Measurements from ENCODE around the gene LTO1.

The LTO1 gene

DNA sequence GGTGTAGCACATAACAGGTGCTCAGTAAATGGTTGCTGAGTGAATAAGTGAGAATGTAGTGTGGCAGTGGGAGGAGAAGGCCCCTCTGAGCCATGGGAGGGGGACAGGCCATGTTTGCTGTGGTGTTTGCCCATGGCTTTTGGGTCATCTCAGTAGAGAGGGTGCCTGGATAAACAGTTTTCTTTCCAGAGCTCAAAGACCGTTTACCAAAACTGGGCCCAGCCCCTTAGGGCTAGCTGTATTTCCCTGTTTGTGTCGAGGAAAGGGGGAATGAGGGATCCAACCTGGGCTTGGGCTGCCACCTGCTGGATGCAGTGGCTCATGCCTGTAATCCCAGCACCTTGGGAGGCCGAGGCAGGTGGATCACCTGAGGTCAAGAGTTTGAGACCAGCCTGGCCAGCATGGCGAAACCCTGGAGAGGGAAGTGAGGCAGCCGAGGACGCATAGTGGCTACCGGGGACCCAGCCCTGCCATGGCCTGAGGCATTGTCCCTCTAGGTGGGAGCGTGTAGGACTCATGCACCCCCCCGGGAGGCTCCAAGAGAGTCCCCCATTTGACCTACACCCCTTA lies 8.7 kb upstream of the LTO1 start:
- H3K36me3 ChIP-seq (ENCODE audit: insufficient read depth, low read length): no peaks in the 10 kb centered on the region

DNA sequence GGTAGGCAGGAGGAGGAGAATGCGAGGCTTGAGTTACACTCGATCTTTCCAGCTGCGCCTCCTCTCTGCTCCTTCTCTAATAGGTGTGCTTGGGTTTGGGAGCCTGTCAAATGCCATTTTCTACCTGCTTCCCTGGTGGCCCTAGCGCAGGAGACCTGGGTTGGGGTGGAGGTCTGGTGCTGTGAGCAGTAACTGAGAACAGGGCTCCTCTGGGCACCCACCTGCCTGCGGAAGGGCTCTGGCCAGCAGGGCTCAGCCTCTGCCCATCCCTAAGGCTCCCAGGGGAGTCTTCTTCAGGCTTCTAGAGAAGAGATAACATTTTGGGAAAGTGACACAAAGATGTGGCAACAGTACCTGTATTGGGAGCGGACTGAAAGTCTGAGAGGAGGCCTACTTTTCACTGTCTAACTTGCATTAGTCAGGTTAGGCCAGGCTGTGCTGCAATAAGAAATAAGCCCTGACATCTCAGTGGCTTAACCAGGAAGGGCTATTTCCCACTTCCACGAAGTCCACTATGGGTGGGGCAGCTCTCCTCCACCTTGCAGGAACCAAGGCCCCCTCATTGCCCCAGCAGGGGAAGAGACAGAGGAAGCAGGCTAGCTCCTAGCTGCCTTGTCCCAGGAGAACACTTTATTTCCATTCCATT lies 7.7 kb upstream of the LTO1 start:
- no peak overlapping the region for H2AFZ ChIP-seq (ENCODE audit: low read length)
- H3K9me2 ChIP-seq (replicated peaks; ENCODE audit: low read depth, low read length): no peaks in the 10 kb centered on the region
- no peak overlapping the region for H3K4me2 ChIP-seq (ENCODE audit: low read depth, low read length, poor library complexity, severe bottlenecking)
- TF ChIP-seq, protein P1, sequence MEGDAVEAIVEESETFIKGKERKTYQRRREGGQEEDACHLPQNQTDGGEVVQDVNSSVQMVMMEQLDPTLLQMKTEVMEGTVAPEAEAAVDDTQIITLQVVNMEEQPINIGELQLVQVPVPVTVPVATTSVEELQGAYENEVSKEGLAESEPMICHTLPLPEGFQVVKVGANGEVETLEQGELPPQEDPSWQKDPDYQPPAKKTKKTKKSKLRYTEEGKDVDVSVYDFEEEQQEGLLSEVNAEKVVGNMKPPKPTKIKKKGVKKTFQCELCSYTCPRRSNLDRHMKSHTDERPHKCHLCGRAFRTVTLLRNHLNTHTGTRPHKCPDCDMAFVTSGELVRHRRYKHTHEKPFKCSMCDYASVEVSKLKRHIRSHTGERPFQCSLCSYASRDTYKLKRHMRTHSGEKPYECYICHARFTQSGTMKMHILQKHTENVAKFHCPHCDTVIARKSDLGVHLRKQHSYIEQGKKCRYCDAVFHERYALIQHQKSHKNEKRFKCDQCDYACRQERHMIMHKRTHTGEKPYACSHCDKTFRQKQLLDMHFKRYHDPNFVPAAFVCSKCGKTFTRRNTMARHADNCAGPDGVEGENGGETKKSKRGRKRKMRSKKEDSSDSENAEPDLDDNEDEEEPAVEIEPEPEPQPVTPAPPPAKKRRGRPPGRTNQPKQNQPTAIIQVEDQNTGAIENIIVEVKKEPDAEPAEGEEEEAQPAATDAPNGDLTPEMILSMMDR (conservative IDR thresholded peaks at IDR 0.05; ENCODE audit: low read length): no peak
- TF ChIP-seq EZH2phosphoT487 (IDR thresholded peaks at IDR 0.05; ENCODE audit: borderline replicate concordance): no peak
- no peaks in the 10 kb centered on the region for H3K4me1 ChIP-seq (ENCODE audit: insufficient read depth, low read length, poor library complexity, severe bottlenecking)
- H3K9ac ChIP-seq (ENCODE audit: low read depth, low read length, poor library complexity, severe bottlenecking): no peak overlapping the region
- no peaks in the 10 kb centered on the region for H3K27me3 ChIP-seq (ENCODE audit: insufficient read depth, low read length, poor library complexity, severe bottlenecking)
- no peaks in the 10 kb centered on the region for H3K9me3 ChIP-seq (ENCODE audit: insufficient read depth, low read depth, low read length)
- H4K20me1 ChIP-seq (ENCODE audit: insufficient read depth, low read length, poor library complexity, severe bottlenecking): no peaks in the 10 kb centered on the region
- H3K79me2 ChIP-seq (ENCODE audit: insufficient read depth, low read length): no peaks in the 10 kb centered on the region
- H3F3A ChIP-seq (ENCODE audit: low read depth): no peaks in the 10 kb centered on the region
- no peaks in the 10 kb centered on the region for H3K36me3 ChIP-seq (ENCODE audit: insufficient read depth, low read length)
- H3K4me3 ChIP-seq (ENCODE audit: low read length, poor library complexity, severe bottlenecking): no peak overlapping the region

More for the DNA sequence above, 8.7 kb upstream of the LTO1 start:
- H4K20me1 ChIP-seq (ENCODE audit: insufficient read depth, low read length, poor library complexity, severe bottlenecking): no peaks in the 10 kb centered on the region
- no peak overlapping the region for H3K9ac ChIP-seq (ENCODE audit: low read depth, low read length, poor library complexity, severe bottlenecking)
- no peaks in the 10 kb centered on the region for H3F3A ChIP-seq (ENCODE audit: low read depth)
- no peaks in the 10 kb centered on the region for H3K79me2 ChIP-seq (ENCODE audit: insufficient read depth, low read length)
- TF ChIP-seq, protein P1 (conservative IDR thresholded peaks at IDR 0.05; ENCODE audit: low read length): peak; percentile 60
- no peak for TF ChIP-seq EZH2phosphoT487 (IDR thresholded peaks at IDR 0.05; ENCODE audit: borderline replicate concordance)
- H3K9me2 ChIP-seq (replicated peaks; ENCODE audit: low read depth, low read length): no peaks in the 10 kb centered on the region
- no peak overlapping the region for H2AFZ ChIP-seq (ENCODE audit: low read length)
- H3K27me3 ChIP-seq (ENCODE audit: insufficient read depth, low read length, poor library complexity, severe bottlenecking): no peaks in the 10 kb centered on the region
- H3K4me2 ChIP-seq (ENCODE audit: low read depth, low read length, poor library complexity, severe bottlenecking): no peak overlapping the region
- H3K4me1 ChIP-seq (ENCODE audit: insufficient read depth, low read length, poor library complexity, severe bottlenecking): no peaks in the 10 kb centered on the region
- no peaks in the 10 kb centered on the region for H3K9me3 ChIP-seq (ENCODE audit: insufficient read depth, low read depth, low read length)
- no peak overlapping the region for H3K4me3 ChIP-seq (ENCODE audit: low read length, poor library complexity, severe bottlenecking)

- H3K4me2 ChIP-seq (ENCODE audit: low read depth, low read length, poor library complexity, severe bottlenecking): no peak overlapping the region
- H3K79me2 ChIP-seq (ENCODE audit: insufficient read depth, low read length): no peaks in the 10 kb centered on the region
- H3K9me3 ChIP-seq (ENCODE audit: insufficient read depth, low read depth, low read length): no peaks in the 10 kb centered on the region
- no peaks in the 10 kb centered on the region for H3F3A ChIP-seq (ENCODE audit: low read depth)
- no peak for TF ChIP-seq EZH2phosphoT487 (IDR thresholded peaks at IDR 0.05; ENCODE audit: borderline replicate concordance)
- TF ChIP-seq, protein P1 (conservative IDR thresholded peaks at IDR 0.05; ENCODE audit: low read length): no peak
- H3K36me3 ChIP-seq (ENCODE audit: insufficient read depth, low read length): no peaks in the 10 kb centered on the region
- H2AFZ ChIP-seq (ENCODE audit: low read length): no peak overlapping the region
- H3K4me3 ChIP-seq (ENCODE audit: low read length, poor library complexity, severe bottlenecking): no peak overlapping the region
- no peaks in the 10 kb centered on the region for H4K20me1 ChIP-seq (ENCODE audit: insufficient read depth, low read length, poor library complexity, severe bottlenecking)
- no peaks in the 10 kb centered on the region for H3K27me3 ChIP-seq (ENCODE audit: insufficient read depth, low read length, poor library complexity, severe bottlenecking)
- no peak overlapping the region for H3K9ac ChIP-seq (ENCODE audit: low read depth, low read length, poor library complexity, severe bottlenecking)
- no peaks in the 10 kb centered on the region for H3K9me2 ChIP-seq (replicated peaks; ENCODE audit: low read depth, low read length)
- no peaks in the 10 kb centered on the region for H3K4me1 ChIP-seq (ENCODE audit: insufficient read depth, low read length, poor library complexity, severe bottlenecking)
Measured at GRCh38 chr11:69682221-69682620, 7.1 kb upstream of the LTO1 start.
